HEK293 (cell line): ENCODE data around the gene RSU1.
A peak's percentile ranks its signal among the peaks of the same experiment; 100 is the strongest.

Experiments used
- CTCF ChIA-PET: fragments of 350-600 bp; formaldehyde crosslinking; extraction: SDS; loops from one replicate; lab custom pipeline; 2021; ENCODE audit warnings: antibody characterized with exemption; lab: Yijun Ruan, JAX
- POLR2A ChIA-PET: fragments of 300-600 bp; formaldehyde crosslinking; extraction: SDS; loops from one replicate; lab custom pipeline; 2020; ENCODE audit warnings: antibody characterized with exemption, inconsistent platforms; lab: Yijun Ruan, JAX
- H3K27ac ChIP-seq: fragments of 200-500 bp; sonication (Bioruptor generic); 2 replicates; pipeline ENCODE4 v1.5.1; 2014; ENCODE audit warnings: low read depth, low read length, control low read depth, inconsistent platforms; ENCODE audit errors: extremely low read depth
- H3K36me3 ChIP-seq, 2 experiments: fragments of 200-500 bp in 1 of 2; sonication (Bioruptor generic) in 1 of 2; 1 replicate in 1 of 2; 2 replicates in 1 of 2; pipeline ENCODE4 v1.5.1; 2014 to 2017; ENCODE audit warnings: inconsistent platforms in 2 of 2, low read length in 2 of 2; ENCODE audit not compliant: control insufficient read depth in 2 of 2, insufficient read depth in 1 of 2
- H3K4me1 ChIP-seq: fragments of 200-500 bp; sonication (Bioruptor generic); 2 replicates; pipeline ENCODE4 v1.5.1; 2014; ENCODE audit warnings: mild to moderate bottlenecking, low read length, inconsistent platforms; ENCODE audit not compliant: control insufficient read depth, insufficient read depth
- H3K4me3 ChIP-seq: 2 replicates; pipeline ENCODE4 v1.5.1; 2011; ENCODE audit warnings: low read depth, mild to moderate bottlenecking, control low read depth, low read length, moderate library complexity
- H3K9me3 ChIP-seq: fragments of 200-500 bp; sonication (Bioruptor generic); 2 replicates; pipeline ENCODE4 v1.5.1; 2014; ENCODE audit warnings: low read depth, low read length, inconsistent platforms; ENCODE audit not compliant: control insufficient read depth, insufficient read depth
- BCL6B ChIP-seq: fragments of 450-650 bp; formaldehyde crosslinking; IDR thresholded peaks from 2 replicates; pipeline ENCODE4 v1.5.1; 2017; ENCODE audit warnings: missing biosample characterization, missing genetic modification characterization
- FEZF1 ChIP-seq: fragments of 450-650 bp; formaldehyde crosslinking; IDR thresholded peaks from 2 replicates; pipeline ENCODE4 v1.5.1; 2016; ENCODE audit warnings: missing biosample characterization, missing genetic modification characterization
- GFI1B ChIP-seq: fragments of 450-650 bp; formaldehyde crosslinking; IDR thresholded peaks from 2 replicates; pipeline ENCODE4 v1.5.1; 2016; ENCODE audit warnings: missing biosample characterization, missing genetic modification characterization
- IKZF3 ChIP-seq: fragments of 450-650 bp; IDR thresholded peaks from 2 replicates; pipeline ENCODE4 v1.5.0; 2018; ENCODE audit warnings: missing biosample characterization, mild to moderate bottlenecking, missing genetic modification characterization, moderate library complexity
- MYNN ChIP-seq: fragments of 450-650 bp; formaldehyde crosslinking; IDR thresholded peaks from 2 replicates; pipeline ENCODE4 v1.5.1; 2016; ENCODE audit warnings: missing biosample characterization, missing genetic modification characterization, borderline replicate concordance
- OVOL3 ChIP-seq: fragments of 450-650 bp; formaldehyde crosslinking; IDR thresholded peaks from 2 replicates; pipeline ENCODE4 v1.5.1; 2016; ENCODE audit warnings: missing biosample characterization, missing genetic modification characterization
- PRDM10 ChIP-seq: fragments of 450-650 bp; formaldehyde crosslinking; IDR thresholded peaks from 2 replicates; pipeline ENCODE4 v1.5.1; 2016; ENCODE audit warnings: missing biosample characterization, missing genetic modification characterization
- PRDM6 ChIP-seq: fragments of 450-650 bp; formaldehyde crosslinking; IDR thresholded peaks from 2 replicates; pipeline ENCODE4 v1.5.1; 2017; ENCODE audit warnings: missing biosample characterization, missing genetic modification characterization
- SP3 ChIP-seq: fragments of 450-650 bp; formaldehyde crosslinking; IDR thresholded peaks from 2 replicates; pipeline ENCODE4 v1.5.1; 2016; ENCODE audit warnings: missing biosample characterization, missing genetic modification characterization
- ZBTB8A ChIP-seq: fragments of 450-650 bp; formaldehyde crosslinking; IDR thresholded peaks from 2 replicates; pipeline ENCODE4 v1.5.1; 2016; ENCODE audit warnings: missing biosample characterization, missing genetic modification characterization
- ZIC2 ChIP-seq: fragments of 450-650 bp; formaldehyde crosslinking; IDR thresholded peaks from 2 replicates; pipeline ENCODE4 v1.5.1; 2016; ENCODE audit warnings: missing biosample characterization, missing genetic modification characterization
- ZNF112 ChIP-seq: fragments of 450-650 bp; formaldehyde crosslinking; IDR thresholded peaks from 2 replicates; pipeline ENCODE4 v1.5.0; 2017; ENCODE audit warnings: missing biosample characterization, missing genetic modification characterization
- ZNF146 ChIP-seq: fragments of 450-650 bp; formaldehyde crosslinking; IDR thresholded peaks from 2 replicates; pipeline ENCODE4 v1.5.1; 2016; ENCODE audit warnings: missing biosample characterization, missing genetic modification characterization
- ZNF155 ChIP-seq: fragments of 450-650 bp; formaldehyde crosslinking; IDR thresholded peaks from 2 replicates; pipeline ENCODE4 v1.5.1; 2016; ENCODE audit warnings: missing biosample characterization, missing genetic modification characterization
- ZNF169 ChIP-seq: fragments of 450-650 bp; formaldehyde crosslinking; IDR thresholded peaks from 2 replicates; pipeline ENCODE4 v1.5.1; 2016; ENCODE audit warnings: missing biosample characterization, missing genetic modification characterization
- ZNF184 ChIP-seq: fragments of 450-650 bp; IDR thresholded peaks from 2 replicates; pipeline ENCODE4 v1.5.1; 2018; ENCODE audit warnings: missing biosample characterization, mild to moderate bottlenecking, missing genetic modification characterization
- ZNF404 ChIP-seq: fragments of 450-650 bp; formaldehyde crosslinking; IDR thresholded peaks from 2 replicates; pipeline ENCODE4 v1.5.1; 2017; ENCODE audit warnings: missing biosample characterization, missing genetic modification characterization
- ZNF518A ChIP-seq: fragments of 450-650 bp; formaldehyde crosslinking; conservative IDR thresholded peaks from 2 replicates; pipeline ENCODE4 v1.5.1; 2016; ENCODE audit warnings: low read depth, missing biosample characterization, missing genetic modification characterization
- ZNF530 ChIP-seq: fragments of 450-650 bp; formaldehyde crosslinking; IDR thresholded peaks from 2 replicates; pipeline ENCODE4 v1.5.1; 2016; ENCODE audit warnings: low read depth, missing biosample characterization, missing genetic modification characterization
- ZNF544 ChIP-seq: fragments of 450-650 bp; formaldehyde crosslinking; IDR thresholded peaks from 2 replicates; pipeline ENCODE4 v1.5.0; 2017; ENCODE audit warnings: missing biosample characterization, missing genetic modification characterization
- ZNF555 ChIP-seq: fragments of 450-650 bp; formaldehyde crosslinking; conservative IDR thresholded peaks from 2 replicates; pipeline ENCODE4 v1.5.1; 2017; ENCODE audit warnings: missing biosample characterization, mild to moderate bottlenecking, missing genetic modification characterization, inconsistent platforms
- ZNF785 ChIP-seq: fragments of 450-650 bp; formaldehyde crosslinking; IDR thresholded peaks from 2 replicates; pipeline ENCODE4 v1.5.1; 2016; ENCODE audit warnings: missing biosample characterization, missing genetic modification characterization
- ZNF843 ChIP-seq: fragments of 450-650 bp; formaldehyde crosslinking; IDR thresholded peaks from 2 replicates; pipeline ENCODE4 v1.5.1; 2016; ENCODE audit warnings: missing biosample characterization, missing genetic modification characterization
- ZXDB ChIP-seq: fragments of 450-650 bp; formaldehyde crosslinking; IDR thresholded peaks from 2 replicates; pipeline ENCODE4 v1.5.1; 2016; ENCODE audit warnings: missing biosample characterization, missing genetic modification characterization

Gene RSU1

GRCh38 chr10:16780338-16780880 is 36.8 kb downstream of the RSU1 start:
- no peaks in the 10 kb centered on the region for H3K4me1 ChIP-seq
- H3K36me3 ChIP-seq, result no peaks in the 10 kb centered on the region
- no peaks in the 10 kb centered on the region for H3K9me3 ChIP-seq
- no peak overlapping the region for H3K4me3 ChIP-seq
- ChIA-PET CTCF (interaction anchor here (0.6 to 1.4 kb wide), 3 partner anchors 10 to 874 kb away, joined by 3 to 5 read pairs (median 3); no protein-coding TSS in a partner anchor), POLR2A (no interaction called here)
- no peak for TF ChIP-seq ZNF544 (tag by site-specific recombination)
- no peak for TF ChIP-seq ZIC2 (tag by site-specific recombination)
- TF ChIP-seq GFI1B (tag by site-specific recombination), result no peak
- TF ChIP-seq ZNF555 (tag by site-specific recombination), result no peak
- no peak for TF ChIP-seq ZNF785 (tag by site-specific recombination)
- TF ChIP-seq ZBTB8A (tag by site-specific recombination), result no peak
- no peak for TF ChIP-seq SP3 (tag by site-specific recombination)
- no peak overlapping the region for H3K27ac ChIP-seq

GRCh38 chr10:16779384-16779915 is 37.8 kb downstream of the RSU1 start:
- CTCF ChIA-PET, result interaction anchor here (0.6 to 1.4 kb wide), 3 partner anchors 9 to 49 kb away, joined by 3 to 5 read pairs (median 4); no protein-coding TSS in a partner anchor
- Histone ChIP-seq H3K27ac (no peak overlapping the region), H3K36me3 (no peaks in the 10 kb centered on the region), H3K4me1 (no peaks in the 10 kb centered on the region), H3K4me3 (no peak overlapping the region), H3K9me3 (no peaks in the 10 kb centered on the region)
- POLR2A ChIA-PET, result interaction anchor here (0.6 kb wide), 1 partner anchor 491 kb away, joined by 4 read pairs; no protein-coding TSS in a partner anchor
- TF ChIP-seq ZNF843 (no peak), ZNF518A (tag by site-specific recombination) (no peak), IKZF3 (tag by site-specific recombination) (no peak), ZNF169 (tag by site-specific recombination) (no peak), ZNF146 (no peak), MYNN (tag by site-specific recombination) (no peak), PRDM10 (tag by site-specific recombination) (no peak), BCL6B (no peak), OVOL3 (tag by site-specific recombination) (no peak), ZNF155 (tag by site-specific recombination) (no peak), ZNF184 (tag by site-specific recombination) (no peak), ZXDB (no peak), ZNF112 (tag by site-specific recombination) (no peak), ZNF530 (tag by site-specific recombination) (no peak), ZNF404 (tag by site-specific recombination) (no peak), FEZF1 (tag by site-specific recombination) (peak; percentile 31; the same call in 1 of the 2 replicates), PRDM6 (peak; percentile 62)
